OCI-LY7 (cell line): Measurements from ENCODE around the gene HACL1. TPM values are rescaled to one million over a fixed set of nuclear protein-coding genes. Genes with fewer than 3 reads are reported as not detected.

Source experiments
- BruUV-seq: library from RNA; stranded (reverse); fragments of 400-500 nt; replicated peaks from 2 replicates; lab custom pipeline; 2021; lab: Mats Ljungman, UMichigan
- CTCF ChIA-PET: fragments of 300-600 bp; sonication (Branson Sonifier 250); formaldehyde crosslinking; loops from one replicate; lab custom pipeline; 2022; ENCODE audit warnings: antibody characterized with exemption; ENCODE audit not compliant: unreplicated experiment; lab: Charles Lee
- POLR2A ChIA-PET: fragments of 300-600 bp; sonication (Branson Sonifier 250); formaldehyde crosslinking; loops from one replicate; lab custom pipeline; 2022; ENCODE audit warnings: antibody characterized with exemption; lab: Charles Lee
- DNase-seq: peaks from one replicate; pipeline ENCODE4 v3.0.0-alpha.2; 2015; ENCODE audit warnings: low spot score
- H2AFZ ChIP-seq: fragments of 200-600 bp; sonication (generic), shearing (Covaris generic); 2 replicates; pipeline ENCODE4 v1.6.1; 2014; ENCODE audit warnings: mild to moderate bottlenecking, antibody characterized with exemption, low read length, moderate library complexity
- H3K27ac ChIP-seq: fragments of 200-600 bp; sonication (generic); 2 replicates; pipeline ENCODE4 v1.5.1; 2014; ENCODE audit warnings: mixed run types, low read depth, mild to moderate bottlenecking, moderate library complexity, low read length, inconsistent platforms; ENCODE audit not compliant: poor library complexity, severe bottlenecking
- H3K36me3 ChIP-seq: fragments of 200-600 bp; sonication (generic); 2 replicates; pipeline ENCODE4 v1.6.1; 2014; ENCODE audit warnings: mild to moderate bottlenecking, antibody characterized with exemption, low read length, moderate library complexity, mixed read lengths; ENCODE audit not compliant: insufficient read depth
- H3K4me1 ChIP-seq: fragments of 200-600 bp; sonication (generic); 2 replicates; pipeline ENCODE4 v1.5.1; 2014; ENCODE audit warnings: mild to moderate bottlenecking, low read length; ENCODE audit not compliant: insufficient read depth, poor library complexity, severe bottlenecking
- H3K4me2 ChIP-seq: fragments of 200-600 bp; sonication (generic); 2 replicates; pipeline ENCODE4 v1.6.1; 2014; ENCODE audit warnings: mild to moderate bottlenecking, low read length
- H3K4me3 ChIP-seq: fragments of 200-600 bp; sonication (generic); 2 replicates; pipeline ENCODE4 v1.5.1; 2014; ENCODE audit warnings: mild to moderate bottlenecking, low read depth, low read length; ENCODE audit not compliant: poor library complexity, severe bottlenecking
- H3K79me2 ChIP-seq: fragments of 200-600 bp; sonication (generic); 2 replicates; pipeline ENCODE4 v1.6.1; 2016; ENCODE audit warnings: low read depth, mild to moderate bottlenecking, low read length, moderate library complexity, mixed read lengths; ENCODE audit not compliant: insufficient read depth
- H3K9me2 ChIP-seq: fragments of 200-600 bp; sonication (generic); 2 replicates; pipeline ENCODE4 v1.6.1; 2016; ENCODE audit warnings: mild to moderate bottlenecking, low read length, mixed read lengths; ENCODE audit not compliant: insufficient read depth
- H3K9me3 ChIP-seq: fragments of 200-600 bp; sonication (generic); 2 replicates; pipeline ENCODE4 v1.6.1; 2014; ENCODE audit warnings: mild to moderate bottlenecking, mixed run types, low read length, mixed read lengths
- H4K20me1 ChIP-seq: fragments of 200-600 bp; sonication (generic); 2 replicates; pipeline ENCODE4 v1.6.1; 2014; ENCODE audit warnings: mild to moderate bottlenecking, antibody characterized with exemption, low read length, moderate library complexity, mixed read lengths; ENCODE audit not compliant: insufficient read depth
- CTCF ChIP-seq: fragments of 200-600 bp; sonication (generic); conservative IDR thresholded peaks from 2 replicates; pipeline ENCODE4 v1.5.1; 2014; ENCODE audit warnings: mild to moderate bottlenecking, antibody characterized with exemption, low read length, moderate library complexity, mixed read lengths
- EZH2phosphoT487 ChIP-seq: fragments of 200-600 bp; sonication (generic); IDR thresholded peaks from 2 replicates; pipeline ENCODE4 v1.6.1; 2018; ENCODE audit warnings: low read depth, borderline replicate concordance, mild to moderate bottlenecking, mixed run types, antibody characterized with exemption, low read length, moderate library complexity, mixed read lengths
- intact Hi-C: fragments of 100-400 bp; cut with micrococcal nuclease; formaldehyde crosslinking; loops from one replicate; pipeline ENCODE4 v1.10.0; 2022; ENCODE audit not compliant: unreplicated experiment
- total RNA-seq, 2 experiments: library from RNA; depleted of rRNA in 1 of 2; stranded (reverse); fragments of >200 nt in 1 of 2; shearing (Covaris generic) in 1 of 2; gene quantifications; 2 replicates each; pipeline ENCODE4 v1.2.3, GENCODE V29; 2014 to 2022

Gene HACL1
- total RNA-seq, 2 experiments from 2014 or later: 22.0 to 25.5 TPM

GRCh38 chr3:15633766-15634598 lies 32.6 kb upstream of the HACL1 start:
- peaks cover 10% of the 10 kb centered on the region for H3K4me1 ChIP-seq
- no peaks in the 10 kb centered on the region for H3K9me2 ChIP-seq
- no peak overlapping the region for H3K4me3 ChIP-seq
- H3K36me3 ChIP-seq: no peaks in the 10 kb centered on the region
- H4K20me1 ChIP-seq: no peaks in the 10 kb centered on the region
- TF ChIP-seq EZH2phosphoT487 (no peak), CTCF (no peak)
- H3K79me2 ChIP-seq: no peaks in the 10 kb centered on the region
- H2AFZ ChIP-seq: no peak overlapping the region
- ChIA-PET POLR2A (interaction anchor here (0.6 to 0.8 kb wide), 2 partner anchors 96 to 179 kb away, joined by 3 to 7 read pairs; no protein-coding TSS in a partner anchor), CTCF (no interaction called here)
- no TSS peak for BruUV-seq
- H3K4me2 ChIP-seq: no peak overlapping the region
- intact Hi-C loops: loop anchor here (5.0 to 10.0 kb wide), 3 partner anchors 321 to 613 kb away; no protein-coding TSS in a partner anchor
- DNase-seq: no peak
- no peaks in the 10 kb centered on the region for H3K9me3 ChIP-seq
- H3K27ac ChIP-seq: no peak overlapping the region

- Histone ChIP-seq H3K79me2 (no peaks in the 10 kb centered on the region), H2AFZ (no peak overlapping the region), H3K36me3 (no peaks in the 10 kb centered on the region), H3K27ac (no peak overlapping the region), H3K4me2 (no peak overlapping the region), H4K20me1 (no peaks in the 10 kb centered on the region), H3K9me3 (no peaks in the 10 kb centered on the region), H3K4me3 (no peak overlapping the region), H3K4me1 (peaks cover 10% of the 10 kb centered on the region), H3K9me2 (no peaks in the 10 kb centered on the region)
- POLR2A ChIA-PET: no interaction called here
- intact Hi-C loops: loop anchor here (5.0 to 10.0 kb wide), 3 partner anchors 322 to 614 kb away; no protein-coding TSS in a partner anchor
- CTCF ChIA-PET: no interaction called here
- no TSS peak for BruUV-seq
- DNase-seq: no peak
- no peak for TF ChIP-seq CTCF
- no peak for TF ChIP-seq EZH2phosphoT487
Measured at GRCh38 chr3:15633159-15633558, 31.8 kb upstream of the HACL1 start.

DNA sequence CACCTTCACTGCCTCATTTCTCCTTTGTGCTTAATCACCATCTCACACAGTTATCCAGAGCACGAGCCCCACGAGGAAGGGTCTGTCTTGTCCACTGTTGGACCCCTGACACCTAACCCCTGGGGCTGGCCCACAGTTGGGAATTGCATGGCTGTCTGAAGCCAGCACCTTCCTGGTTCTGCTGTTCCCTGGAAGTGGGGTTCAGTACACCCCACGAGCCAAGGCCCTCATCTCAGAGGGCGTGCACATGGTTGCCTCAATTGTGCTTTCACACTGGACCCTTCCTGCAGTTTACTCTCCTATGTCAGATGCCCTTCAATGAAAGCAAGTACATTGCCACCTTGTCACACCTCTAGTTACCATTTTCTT lies 30.8 kb upstream of the HACL1 start:
- Histone ChIP-seq H2AFZ (no peak overlapping the region), H3K9me3 (no peaks in the 10 kb centered on the region), H3K4me3 (no peak overlapping the region), H3K4me1 (peaks cover 10% of the 10 kb centered on the region), H4K20me1 (no peaks in the 10 kb centered on the region), H3K27ac (no peak overlapping the region), H3K36me3 (no peaks in the 10 kb centered on the region), H3K4me2 (no peak overlapping the region), H3K9me2 (no peaks in the 10 kb centered on the region), H3K79me2 (no peaks in the 10 kb centered on the region)
- POLR2A ChIA-PET: no interaction called here
- no peak for DNase-seq
- BruUV-seq: no TSS peak
- intact Hi-C loops: loop anchor here (5.0 to 10.0 kb wide), 3 partner anchors 323 to 615 kb away; no protein-coding TSS in a partner anchor
- CTCF ChIA-PET: no interaction called here
- no peak for TF ChIP-seq EZH2phosphoT487
- TF ChIP-seq CTCF: no peak
